SHP77 (cell line): ENCODE data around the gene CACNA1A.
"Not testable (repeated sequence)": the region's sequence is repeated elsewhere in the genome, so short reads cannot be mapped to it uniquely, and the experiment has no call there.

Experiments used
- DNase-seq, 2 experiments: peaks; one replicate each; lab custom pipeline; 2025; lab: John Stamatoyannopoulos, UW

CACNA1A gene

DNA sequence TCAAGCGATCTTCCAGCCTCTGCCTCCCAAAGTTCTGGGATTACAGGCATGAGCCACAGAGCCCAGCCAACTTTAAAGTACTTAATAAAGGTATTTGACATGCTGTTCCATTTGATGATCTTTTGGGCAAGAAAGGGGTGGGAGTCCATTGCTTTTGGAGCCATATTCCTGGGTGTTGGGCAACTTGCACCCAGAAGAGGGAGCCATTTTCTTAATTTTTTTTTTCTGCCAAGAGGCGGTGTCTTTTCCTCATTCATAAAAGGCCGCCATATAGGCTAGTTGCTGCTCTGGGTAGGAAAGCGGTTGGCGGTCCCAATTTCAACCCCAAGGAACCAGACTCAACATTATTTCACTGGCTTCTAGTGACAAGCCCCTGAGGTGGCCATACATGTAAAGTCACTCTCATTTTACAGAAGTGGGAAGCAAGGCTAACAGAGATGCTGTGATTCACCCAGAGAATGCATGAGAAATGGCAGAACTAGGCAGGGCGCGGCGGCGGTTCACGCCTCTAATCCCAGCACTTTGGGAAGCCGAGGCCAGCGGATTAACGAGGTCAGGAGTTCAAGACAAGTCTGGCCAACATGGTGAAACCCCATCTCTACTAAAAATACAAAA lies 139.6 kb downstream of the CACNA1A start:
- DNase-seq = no peak

DNA sequence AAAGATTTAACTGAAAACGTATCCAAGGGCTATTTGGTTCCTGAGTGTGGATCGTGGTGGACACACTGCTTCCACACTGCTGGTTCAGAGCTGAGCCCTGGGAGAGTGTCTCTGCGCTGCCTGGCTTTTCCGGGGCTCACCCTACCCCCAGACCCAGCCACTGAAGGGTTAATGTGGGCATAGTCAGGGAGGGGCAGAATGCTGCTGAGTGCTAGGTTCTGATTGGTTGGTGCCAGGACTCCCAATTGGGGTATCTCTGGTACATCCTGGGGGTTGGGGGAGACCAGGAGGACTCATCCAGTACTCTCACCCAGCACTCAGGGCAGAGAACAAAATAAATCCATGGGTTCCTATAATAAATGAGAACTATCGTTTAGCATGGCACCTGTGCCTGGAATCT lies 142.3 kb downstream of the CACNA1A start:
- no peak for DNase-seq

DNA sequence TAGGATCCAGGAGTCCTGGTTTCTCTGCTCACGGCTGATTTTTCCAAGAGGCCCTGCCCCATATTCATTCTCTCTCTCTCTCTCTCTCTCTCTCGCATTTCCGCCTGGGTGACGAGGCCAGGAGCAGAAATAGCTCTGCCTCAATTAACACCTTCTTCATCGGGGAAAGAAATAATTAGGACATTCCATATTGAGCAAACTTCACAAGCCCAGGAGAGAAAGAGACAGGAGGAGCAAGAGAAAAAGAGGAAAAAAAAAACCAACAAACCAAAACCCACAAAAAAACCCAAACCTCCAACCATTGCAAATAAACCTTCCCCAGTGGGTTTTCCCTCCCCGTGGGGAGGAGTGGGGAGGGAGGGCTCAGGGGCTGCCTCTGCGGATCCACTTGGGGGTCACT lies 143.0 kb downstream of the CACNA1A start:
- DNase-seq = no peak

DNA sequence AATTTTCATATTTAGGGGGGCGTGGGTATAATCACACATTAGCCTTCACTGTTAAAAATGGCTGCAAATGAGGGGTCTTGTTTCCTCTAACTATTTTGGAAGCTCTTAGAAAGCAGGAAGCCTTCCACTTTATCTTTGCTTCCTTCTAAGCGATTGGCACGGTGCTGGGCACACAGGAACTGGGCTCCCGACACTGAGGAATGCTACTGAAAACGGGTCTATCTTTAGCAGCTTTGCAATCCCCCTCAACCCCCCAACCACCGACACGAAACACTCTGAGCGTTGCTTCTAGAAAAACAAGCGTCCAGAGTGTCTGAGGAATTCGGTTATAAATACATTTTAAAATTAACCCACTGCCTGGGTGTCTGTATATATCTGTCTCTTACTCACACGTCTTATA lies 143.6 kb downstream of the CACNA1A start:
- no peak for DNase-seq

DNA sequence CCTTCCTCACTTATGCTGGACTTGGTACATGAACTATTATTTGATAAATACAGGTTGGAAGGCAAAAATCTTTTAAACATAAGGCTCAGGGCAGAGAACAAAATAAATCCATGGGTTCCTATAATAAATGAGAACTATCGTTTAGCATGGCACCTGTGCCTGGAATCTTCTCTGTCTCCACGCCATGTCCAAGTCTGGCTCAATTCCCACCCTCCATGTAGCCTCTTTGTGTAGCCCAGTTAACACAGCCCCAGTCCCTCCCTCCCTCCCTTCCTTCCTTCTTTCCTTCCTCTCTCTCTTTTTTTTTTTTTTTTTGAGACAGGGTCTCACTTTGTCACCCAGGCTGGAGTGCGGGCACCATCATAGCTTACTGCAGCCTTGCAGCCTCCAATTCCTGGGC lies 144.6 kb downstream of the CACNA1A start:
- not testable (repeated sequence) for DNase-seq

DNA sequence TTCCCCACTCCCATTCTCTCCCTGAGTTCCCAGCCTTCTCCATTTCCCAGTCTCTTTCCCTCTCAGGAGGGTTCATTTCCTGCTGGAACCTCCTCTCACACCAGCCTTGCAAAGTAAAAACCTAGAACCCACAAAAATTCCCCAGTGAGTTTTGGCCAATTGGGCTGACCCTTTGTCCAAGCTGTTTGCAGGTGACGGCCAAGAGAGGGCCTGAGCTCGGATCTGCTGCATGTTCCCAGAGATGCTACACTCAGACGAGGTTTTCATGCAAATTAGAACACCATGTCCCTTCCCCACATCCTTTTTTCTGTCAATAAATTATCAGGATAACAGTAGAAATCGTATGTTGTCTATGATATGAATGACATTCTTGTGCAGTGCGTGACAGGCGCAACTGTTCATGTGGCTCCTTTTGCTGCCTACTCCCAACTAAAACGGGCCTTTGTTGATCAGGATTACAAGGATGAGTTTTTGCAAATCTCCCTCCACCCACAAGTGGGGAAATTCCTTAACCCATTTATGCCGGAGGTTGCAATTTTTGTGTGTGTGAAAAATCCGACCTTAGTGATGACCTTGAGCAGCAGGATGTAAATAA lies 149.5 kb downstream of the CACNA1A start:
- DNase-seq = no peak

DNA sequence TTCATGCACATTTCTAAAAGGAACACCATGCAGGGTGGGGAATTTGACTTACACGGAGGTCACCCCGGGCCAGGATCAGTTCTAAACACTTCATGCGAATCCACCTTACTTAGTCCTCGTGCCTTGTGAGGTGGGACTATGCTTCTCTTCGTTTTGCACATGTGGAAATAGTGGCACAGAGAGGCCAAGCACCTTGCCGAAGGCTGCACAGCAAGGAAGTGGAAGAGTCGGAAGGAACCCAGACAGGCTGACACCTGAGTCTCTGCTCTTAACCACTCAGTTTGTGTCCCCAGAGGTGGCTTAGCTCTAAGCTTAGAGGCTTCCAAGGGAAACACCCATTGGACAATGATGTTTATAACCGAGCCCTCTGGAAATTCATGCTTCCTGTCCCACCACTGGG lies 150.1 kb downstream of the CACNA1A start:
- no peak for DNase-seq

DNA sequence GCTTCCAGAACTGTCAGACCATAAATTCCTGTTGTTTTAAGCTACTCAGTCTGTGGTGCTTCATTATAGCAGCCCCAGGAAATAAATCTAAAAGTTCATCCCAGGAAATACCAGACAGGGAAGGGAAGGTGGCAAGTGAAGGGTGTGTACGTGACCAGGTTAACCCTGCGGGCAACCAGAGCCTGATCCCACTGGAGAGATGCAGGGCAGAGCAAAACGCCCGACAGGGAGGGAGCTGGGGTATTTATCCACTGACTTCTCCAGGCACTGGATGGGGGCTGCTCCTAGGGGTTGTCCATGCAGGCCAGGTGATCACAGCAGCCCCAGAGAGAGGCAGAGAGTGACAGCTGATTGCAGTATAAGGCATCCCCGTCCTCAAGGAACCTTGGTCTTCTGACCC lies 150.9 kb downstream of the CACNA1A start:
- no peak for DNase-seq

DNA sequence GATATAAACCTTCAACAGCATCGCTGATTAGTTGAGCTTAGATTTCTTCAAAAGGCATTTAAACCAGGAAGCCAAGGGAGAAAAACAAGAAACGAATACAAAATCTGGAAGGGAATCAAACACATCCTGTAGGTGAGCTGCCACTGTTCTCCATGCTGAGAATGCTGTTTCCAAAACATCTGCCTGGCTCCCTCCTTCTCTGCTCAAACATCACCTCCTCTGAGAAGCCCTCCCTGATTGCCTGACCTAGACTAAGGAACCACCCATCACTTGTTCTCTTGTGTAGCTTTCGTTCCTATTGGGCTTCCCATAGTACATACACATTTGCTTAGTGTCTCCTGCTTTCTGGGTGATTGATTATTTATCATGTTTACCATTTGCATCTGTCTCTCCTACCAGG lies 152.7 kb downstream of the CACNA1A start:
- no peak for DNase-seq

DNA sequence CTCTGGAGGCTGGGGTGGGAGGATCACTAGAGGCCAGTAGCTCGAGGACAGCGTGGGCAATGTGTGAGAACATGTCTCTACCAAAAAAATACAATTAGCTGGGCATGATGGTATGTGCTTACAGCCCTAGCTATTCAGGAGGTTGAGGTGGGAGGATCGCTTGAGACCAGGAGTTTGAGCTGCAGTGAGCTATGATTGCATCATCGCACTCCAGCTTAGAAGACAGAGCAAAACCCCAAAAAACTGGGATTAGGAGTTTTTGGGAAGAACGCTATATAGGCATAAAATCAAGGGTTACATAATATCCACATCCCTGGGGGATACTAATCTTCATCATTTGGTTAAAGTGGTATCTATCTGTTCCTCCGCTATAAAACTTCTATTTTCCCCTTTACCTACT lies 155.5 kb downstream of the CACNA1A start:
- DNase-seq = no peak

DNA sequence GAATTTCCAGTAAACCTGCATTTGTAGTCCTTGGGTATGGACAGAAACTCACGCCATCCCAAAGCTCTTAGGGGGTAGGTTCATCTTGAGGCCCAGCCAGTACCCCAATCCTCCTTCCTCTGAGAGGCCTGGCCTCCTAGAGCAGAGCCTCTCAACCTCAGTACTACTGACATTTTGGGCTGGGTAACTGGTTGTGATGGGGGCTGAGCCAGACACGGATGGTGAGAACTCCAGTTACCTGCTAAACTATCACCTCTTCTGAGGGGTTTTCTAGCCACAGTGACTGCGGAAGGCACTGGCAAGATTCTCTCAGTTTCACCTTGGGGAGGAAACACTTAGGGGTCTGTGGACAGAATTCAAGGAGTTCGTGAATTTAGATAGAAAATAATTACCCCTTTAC lies 156.2 kb downstream of the CACNA1A start:
- DNase-seq = no peak

DNA sequence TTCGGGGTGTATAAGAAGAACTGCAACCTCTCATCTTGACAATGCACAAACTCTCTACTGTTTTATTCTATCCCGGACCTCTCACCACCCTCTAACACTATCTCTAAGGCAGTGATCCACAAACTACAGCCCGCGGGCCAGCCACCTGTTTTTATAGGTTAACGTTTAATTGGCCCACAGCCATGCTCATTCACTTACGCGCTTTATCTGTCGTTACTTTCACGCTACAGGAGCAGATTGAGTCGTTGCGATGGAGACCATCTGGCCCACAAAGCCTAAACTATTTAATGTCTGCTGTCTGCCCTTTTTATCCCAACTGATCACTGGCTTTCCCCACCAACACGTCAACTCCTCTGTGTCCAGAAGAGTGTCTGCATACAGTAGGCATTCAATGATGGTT lies 158.9 kb downstream of the CACNA1A start:
- no peak for DNase-seq

DNA sequence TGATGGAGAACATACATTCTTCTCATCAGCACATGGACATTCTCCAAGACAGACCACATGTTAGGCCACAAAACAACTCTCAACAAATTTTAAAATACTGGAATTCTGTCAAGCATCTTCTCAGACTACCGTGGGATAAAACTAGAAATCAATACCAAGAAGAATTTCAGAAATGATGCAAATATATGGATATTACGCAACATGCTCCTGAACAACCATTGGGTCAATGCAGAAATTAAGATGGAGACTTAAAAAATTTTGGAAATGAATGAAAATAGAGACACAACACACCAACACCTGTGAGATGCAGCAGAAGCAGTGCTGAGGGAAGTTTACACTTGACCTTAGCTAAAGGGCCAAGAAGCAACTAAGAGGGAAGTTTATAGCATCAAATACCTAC lies 162.8 kb downstream of the CACNA1A start:
- DNase-seq = no peak

DNA sequence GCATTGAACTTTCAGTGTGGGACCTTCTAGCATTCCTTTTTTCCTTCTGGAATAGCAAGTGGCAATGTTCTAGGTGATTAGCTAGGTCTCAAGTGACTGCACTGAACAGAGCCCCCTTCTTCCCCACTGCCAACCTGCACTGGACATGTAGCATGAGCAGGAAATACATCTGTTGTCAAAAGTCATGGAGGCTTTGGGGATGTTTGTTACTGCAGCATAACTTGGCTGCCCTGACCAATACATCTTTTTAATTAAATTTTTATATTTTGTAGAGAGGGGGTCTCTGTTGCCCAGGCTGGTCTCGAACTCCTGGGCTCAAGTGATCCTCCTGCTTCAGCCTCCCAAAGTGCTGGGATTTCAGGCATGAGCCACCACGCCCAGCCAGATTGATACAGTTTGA lies 163.6 kb downstream of the CACNA1A start:
- no peak for DNase-seq

DNA sequence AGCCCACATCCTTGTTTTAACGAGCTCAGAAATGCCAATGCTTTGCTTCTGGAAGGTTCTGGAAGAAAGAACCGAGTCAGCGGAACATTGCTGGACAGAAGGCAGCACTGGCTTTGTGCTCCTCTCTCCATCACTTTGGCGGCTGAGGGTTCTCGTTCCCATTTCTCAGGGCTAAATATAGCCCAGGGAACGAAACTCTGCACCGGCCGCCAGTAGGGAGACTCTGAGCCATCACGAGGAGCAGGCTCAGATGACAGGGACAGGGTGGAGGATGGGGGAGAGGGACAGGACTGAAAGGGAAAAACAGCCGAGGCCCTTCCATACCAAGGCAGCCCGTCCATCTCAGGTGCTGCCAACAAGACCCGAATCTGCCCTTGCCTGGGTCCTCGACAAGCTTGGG lies 166.4 kb downstream of the CACNA1A start:
- DNase-seq = no peak

DNA sequence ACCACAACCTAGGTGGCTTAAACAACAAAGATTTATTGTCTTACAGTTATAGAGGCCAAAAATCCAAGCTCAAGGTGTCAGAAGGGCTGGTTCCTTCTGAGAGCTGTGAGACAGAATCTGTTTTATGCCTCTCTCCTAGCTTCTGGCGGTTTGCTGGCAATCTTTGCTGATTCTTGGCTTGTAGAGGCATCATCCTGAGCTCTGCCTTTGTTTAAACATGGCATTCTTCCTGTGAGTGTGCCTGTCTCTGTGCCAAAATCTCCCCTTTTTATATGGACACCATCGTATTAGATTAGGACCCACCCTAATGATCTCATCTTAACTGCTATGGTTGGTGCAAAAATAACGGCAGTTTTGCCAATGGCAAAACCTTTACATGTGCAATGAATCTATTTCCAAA lies 169.1 kb downstream of the CACNA1A start:
- DNase-seq = no peak

DNA sequence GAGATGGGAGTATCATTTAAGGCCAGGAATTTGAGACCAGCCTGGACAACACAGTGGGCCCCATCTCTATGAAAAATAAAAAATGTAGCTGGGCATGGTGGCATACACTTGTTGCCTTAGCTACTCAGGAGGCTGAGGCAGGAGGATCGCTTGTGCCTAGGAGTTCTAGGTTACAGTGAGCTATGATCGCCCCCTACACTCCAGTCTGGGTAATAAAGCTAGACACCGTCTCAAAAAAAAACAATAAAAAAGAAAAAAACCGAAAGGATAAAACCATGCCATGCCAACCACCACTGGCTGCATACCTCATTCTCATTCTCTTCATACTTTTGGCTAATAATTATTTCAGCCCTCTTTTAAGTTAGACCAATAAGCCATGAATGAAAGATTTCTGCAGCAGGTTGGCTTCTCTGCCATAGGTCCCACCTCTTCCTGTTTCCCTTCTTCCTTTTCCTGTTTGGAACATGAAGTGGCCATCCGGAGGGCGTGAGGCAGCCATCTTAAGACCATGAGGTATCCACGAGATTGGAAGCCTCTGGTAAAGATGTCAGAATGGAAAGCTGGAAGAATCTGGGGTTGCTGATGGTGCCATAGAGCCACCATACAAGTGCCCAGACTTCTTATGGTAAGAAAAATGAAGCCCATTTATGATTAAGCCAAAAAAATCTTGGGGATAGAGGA lies 171.3 kb downstream of the CACNA1A start:
- no peak for DNase-seq

DNA sequence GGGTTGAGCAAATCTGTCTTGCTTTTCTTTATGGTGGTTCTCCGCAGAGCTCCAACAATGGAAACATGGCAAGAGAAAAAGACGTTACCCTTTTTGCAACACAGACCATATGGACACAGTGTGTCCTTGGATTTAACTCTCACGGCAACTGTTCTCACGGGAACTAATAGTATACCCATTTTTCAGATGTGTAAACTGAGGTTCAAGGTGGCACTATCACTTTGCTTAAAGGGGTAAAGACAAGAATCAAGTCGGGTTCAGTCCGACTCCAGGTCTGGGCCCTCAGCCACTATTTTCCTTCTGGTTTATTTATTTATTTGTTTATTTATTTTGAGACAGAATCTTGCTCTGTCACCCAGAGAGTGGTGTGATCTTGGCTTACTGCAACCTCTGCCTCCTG lies 176.0 kb downstream of the CACNA1A start:
- no peak for DNase-seq

DNA sequence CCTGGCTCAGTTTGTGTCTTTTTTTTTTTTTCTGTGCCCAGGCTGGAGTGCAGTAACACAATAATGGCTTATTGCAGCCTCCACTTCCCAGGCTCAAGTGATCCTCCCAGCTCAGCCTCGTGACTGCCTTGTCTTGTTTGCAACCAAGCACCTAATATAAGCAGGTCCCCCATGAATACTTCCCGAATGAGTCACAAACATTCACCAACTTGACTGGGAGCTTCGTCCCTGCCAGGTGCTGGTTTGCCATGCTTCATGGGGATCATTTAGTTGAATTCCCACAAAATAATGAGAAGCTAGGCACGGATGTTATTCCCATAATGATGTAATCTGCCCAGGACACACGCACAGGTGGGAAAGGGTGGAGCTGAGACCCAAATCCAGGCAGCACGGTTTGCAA lies 176.5 kb downstream of the CACNA1A start:
- no peak for DNase-seq

DNA sequence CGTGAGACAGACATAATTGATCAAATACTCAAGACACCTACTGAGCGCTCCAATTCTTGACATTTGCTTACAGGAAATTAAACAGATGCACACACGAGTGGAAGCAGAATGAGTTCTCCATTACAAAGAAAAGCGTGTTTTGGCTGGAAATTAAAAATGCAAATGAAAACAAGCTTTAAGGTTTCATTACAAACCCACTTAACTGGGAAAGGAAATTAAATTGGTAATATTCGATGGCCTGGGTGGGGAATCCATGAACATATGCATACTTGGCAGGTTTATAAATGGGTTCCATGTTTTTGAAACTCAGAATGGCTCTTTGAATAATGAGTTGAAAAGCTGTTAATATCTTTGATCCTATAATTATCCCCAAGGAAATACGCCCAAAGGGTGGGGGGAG lies 178.0 kb downstream of the CACNA1A start:
- DNase-seq = no peak

DNA sequence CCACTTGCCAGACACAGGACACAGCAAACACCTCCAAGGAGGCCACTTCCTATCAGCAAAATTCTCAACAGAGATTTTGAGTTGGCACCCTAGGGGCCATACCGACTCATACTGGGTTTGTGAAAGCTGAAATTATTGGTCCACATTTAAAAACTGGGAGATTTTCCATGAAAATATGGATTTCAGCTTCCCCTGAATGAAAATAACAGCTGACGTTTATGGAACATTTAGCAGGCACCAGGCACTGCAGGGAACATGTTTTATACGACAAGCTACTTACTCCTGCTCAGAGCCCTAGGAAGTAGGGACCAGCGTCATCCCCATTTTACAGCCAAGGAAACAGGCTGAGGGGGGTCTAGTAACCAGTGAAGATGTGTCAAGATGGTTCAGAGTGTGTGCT lies 186.8 kb downstream of the CACNA1A start:
- no peak for DNase-seq

DNA sequence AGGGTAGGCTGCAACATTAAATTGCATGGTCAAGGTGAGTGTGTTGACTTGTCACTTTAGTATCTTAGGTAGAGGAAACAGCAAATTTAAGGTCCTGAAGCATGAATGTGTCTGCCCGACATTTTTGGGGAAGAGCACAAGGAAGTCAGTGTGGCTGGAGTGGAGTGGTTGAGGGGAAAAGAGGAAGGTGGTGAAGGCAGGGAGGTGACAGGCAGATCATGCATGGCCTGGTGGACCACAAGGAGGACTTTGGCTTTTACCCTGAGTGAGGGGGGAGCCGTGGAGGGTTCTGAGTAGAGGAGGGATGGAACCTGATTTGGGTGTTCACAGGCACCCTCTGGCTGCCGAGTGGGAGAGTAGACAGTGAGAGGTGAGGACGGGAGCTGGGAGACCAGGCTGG lies 188.1 kb downstream of the CACNA1A start:
- no peak for DNase-seq

DNA sequence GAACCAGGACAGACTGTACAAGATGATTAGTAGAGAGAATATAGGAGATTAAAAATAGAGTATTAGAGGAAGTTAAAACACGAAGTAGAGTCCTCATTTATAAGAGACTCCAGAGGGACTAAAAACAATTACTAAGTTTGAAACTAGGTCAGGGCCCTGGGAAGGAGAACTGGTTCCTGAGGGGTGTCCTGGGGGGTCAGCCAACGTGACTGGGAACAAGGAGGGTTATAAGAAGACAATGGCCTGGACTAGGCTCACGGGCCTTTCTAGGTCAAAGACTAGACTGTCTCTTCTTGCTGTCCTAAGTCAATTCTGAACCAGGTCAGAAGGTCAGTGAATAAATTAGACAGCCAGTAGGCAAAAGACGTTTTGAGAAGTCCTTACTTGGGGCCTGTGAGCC lies 190.8 kb downstream of the CACNA1A start:
- no peak for DNase-seq

DNA sequence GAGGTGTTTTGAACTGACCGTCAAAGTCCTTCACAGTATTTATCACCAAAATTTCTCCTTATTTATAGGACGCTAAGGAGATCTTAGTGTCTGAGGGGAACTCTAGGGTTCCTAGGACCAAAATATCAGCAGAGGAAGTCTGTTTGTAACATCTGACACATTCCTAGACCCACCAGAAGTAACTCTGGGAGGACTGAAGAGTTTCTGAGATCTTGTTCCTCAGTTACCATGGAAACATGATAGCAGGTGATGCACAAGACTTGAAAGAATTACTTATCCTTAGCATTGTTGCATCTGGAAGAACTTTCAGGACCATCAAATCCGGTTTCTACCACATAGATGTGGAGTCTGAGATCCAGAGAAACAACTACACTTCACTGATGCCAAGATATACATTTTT lies 191.5 kb downstream of the CACNA1A start:
- no peak for DNase-seq
